Neural progenitor cell (in vitro differentiated cells): ENCODE data around the gene BHLHA9. TPM values are rescaled to one million over a fixed set of nuclear protein-coding genes. Genes with fewer than 3 reads are reported as not detected.
A peak's percentile ranks its signal among the peaks of the same experiment; 100 is the strongest.

Experiments
- DNase-seq: peaks from one replicate; pipeline ENCODE4 v3.0.0-alpha.2; 2016; ENCODE audit warnings: low spot score
- H2AFZ ChIP-seq: fragments of 200-600 bp; sonication (generic); replicated peaks from 2 replicates; pipeline ENCODE4 v1.6.1; 2016; ENCODE audit warnings: antibody characterized with exemption
- H3F3A ChIP-seq: fragments of 200-600 bp; sonication (generic); 2 replicates; pipeline ENCODE4 v1.6.1; 2016; ENCODE audit warnings: antibody characterized with exemption, low read depth
- H3K27ac ChIP-seq: fragments of 200-600 bp; sonication (generic); 2 replicates; pipeline ENCODE4 v1.5.1; 2016; ENCODE audit warnings: mild to moderate bottlenecking
- H3K27me3 ChIP-seq: fragments of 200-600 bp; sonication (generic); 2 replicates; pipeline ENCODE4 v1.6.1; 2016; ENCODE audit warnings: mild to moderate bottlenecking, moderate library complexity
- H3K36me3 ChIP-seq: fragments of 200-600 bp; sonication (generic); 2 replicates; pipeline ENCODE4 v1.5.1; 2016
- H3K4me1 ChIP-seq: fragments of 200-600 bp; sonication (generic); 2 replicates; pipeline ENCODE4 v1.6.1; 2016; ENCODE audit warnings: mixed run types
- H3K4me2 ChIP-seq: fragments of 200-600 bp; sonication (generic); 2 replicates; pipeline ENCODE4 v1.6.1; 2016
- H3K4me3 ChIP-seq: fragments of 200-600 bp; sonication (generic); 2 replicates; pipeline ENCODE4 v1.5.1; 2016
- H3K79me2 ChIP-seq: fragments of 200-600 bp; sonication (generic); 2 replicates; pipeline ENCODE4 v1.6.1; 2016; ENCODE audit warnings: low read depth
- H3K9ac ChIP-seq: fragments of 200-600 bp; sonication (generic); 2 replicates; pipeline ENCODE4 v1.6.1; 2016
- H3K9me3 ChIP-seq: fragments of 200-600 bp; sonication (generic); 2 replicates; pipeline ENCODE4 v1.5.1; 2016; ENCODE audit warnings: low read depth
- H4K20me1 ChIP-seq: fragments of 200-600 bp; sonication (generic); 2 replicates; pipeline ENCODE4 v1.6.1; 2016; ENCODE audit warnings: low read depth
- H3K27ac Mint-ChIP-seq: 3 replicates; pipeline ENCODE4 v1.8.0; 2021; ENCODE audit warnings: mixed read lengths
- H3K27me3 Mint-ChIP-seq: 2 replicates; pipeline ENCODE4 v1.8.0; 2022; ENCODE audit warnings: low read depth, mild to moderate bottlenecking, inconsistent platforms, moderate library complexity, mixed read lengths; ENCODE audit not compliant: insufficient read depth
- H3K36me3 Mint-ChIP-seq: 3 replicates; pipeline ENCODE4 v1.8.0; 2021; ENCODE audit warnings: mixed read lengths
- H3K4me1 Mint-ChIP-seq: 3 replicates; pipeline ENCODE4 v1.8.0; 2021; ENCODE audit warnings: mixed read lengths
- H3K4me3 Mint-ChIP-seq: 3 replicates; pipeline ENCODE4 v1.8.0; 2021; ENCODE audit warnings: mild to moderate bottlenecking, moderate library complexity, mixed read lengths
- H3K9me3 Mint-ChIP-seq: 3 replicates; pipeline ENCODE4 v1.8.0; 2020; ENCODE audit warnings: mixed read lengths
- EZH2 ChIP-seq: fragments of 200-600 bp; sonication (generic); IDR thresholded peaks from 2 replicates; pipeline ENCODE4 v1.6.1; 2017; ENCODE audit warnings: antibody characterized with exemption, mild to moderate bottlenecking, moderate library complexity
- EZH2phosphoT487 ChIP-seq: fragments of 200-600 bp; sonication (generic); IDR thresholded peaks from 2 replicates; pipeline ENCODE4 v1.6.1; 2017; ENCODE audit warnings: antibody characterized with exemption
- total RNA-seq: library from RNA; depleted of rRNA; stranded (reverse); fragments of >200 nt; gene quantifications from 2 replicates; pipeline ENCODE4 v1.2.3, GENCODE V29; 2015; ENCODE audit warnings: low replicate concordance
- TF ChIP-seq, protein P1 (sequence below): fragments of 200-600 bp; sonication (generic); IDR thresholded peaks from 2 replicates; pipeline ENCODE4 v1.5.1; 2017; ENCODE audit warnings: antibody characterized with exemption, mild to moderate bottlenecking

The BHLHA9 gene
- total RNA-seq, 1 donor from 2014 or later: not detected

DNA sequence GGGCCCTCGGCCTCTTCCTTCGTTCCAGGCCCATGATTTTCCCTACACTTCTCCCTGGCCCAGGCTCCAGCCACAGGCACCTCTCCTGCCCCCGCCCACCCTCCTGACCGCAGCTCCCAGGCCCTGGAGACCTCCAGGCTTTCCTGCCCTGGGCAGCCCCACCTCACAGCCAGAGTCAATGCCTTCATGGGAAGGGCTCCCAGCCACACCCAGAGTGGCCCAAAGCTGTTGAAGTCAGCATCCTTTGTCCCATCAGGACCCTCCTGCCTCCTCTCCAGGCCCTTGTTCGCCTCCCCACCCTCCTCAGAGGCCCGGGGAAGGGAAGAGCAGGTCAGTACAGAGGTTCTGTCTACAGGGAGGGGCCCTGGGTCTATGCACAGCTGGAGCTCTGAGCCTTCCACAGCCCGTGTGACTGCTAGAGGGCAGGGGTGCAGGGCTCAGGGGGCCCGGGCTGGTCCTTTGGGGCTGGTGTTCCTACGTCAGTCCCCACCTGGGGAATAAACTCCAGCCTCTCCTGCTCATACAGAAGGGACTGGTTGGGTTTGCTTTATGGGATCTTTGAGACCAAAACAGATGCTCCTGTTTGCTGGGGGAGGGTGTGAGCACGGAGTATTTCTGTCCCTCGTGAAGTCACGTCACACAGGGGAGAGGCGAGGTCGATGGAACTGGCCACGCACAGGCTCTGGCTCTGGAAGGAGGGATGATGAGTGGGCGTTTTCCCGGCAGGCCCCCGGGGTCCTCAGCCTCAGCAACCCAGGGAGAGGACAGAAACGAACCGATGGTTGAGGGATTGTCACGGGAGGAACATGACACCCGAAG is 29.5 kb downstream of the BHLHA9 start:
- no peaks in the 10 kb centered on the region for H3K36me3 Mint-ChIP-seq
- H3K4me1 Mint-ChIP-seq: peaks cover 31% of the 10 kb centered on the region
- H3K9me3 ChIP-seq: no peaks in the 10 kb centered on the region
- no peaks in the 10 kb centered on the region for H3K36me3 ChIP-seq
- no peaks in the 10 kb centered on the region for H3K9me3 Mint-ChIP-seq
- no peak overlapping the region for H3K27ac ChIP-seq
- no peak overlapping the region for H2AFZ ChIP-seq
- H3K9ac ChIP-seq: no peak overlapping the region
- peaks cover 7% of the 10 kb centered on the region for H3F3A ChIP-seq
- peaks cover 16% of the 10 kb centered on the region for H3K4me1 ChIP-seq
- DNase-seq: no peak
- H4K20me1 ChIP-seq: no peaks in the 10 kb centered on the region
- peak overlapping the region; percentile 38 for H3K27ac Mint-ChIP-seq
- no peak overlapping the region for H3K4me2 ChIP-seq
- H3K27me3 Mint-ChIP-seq: peaks cover 16% of the 10 kb centered on the region
- peaks cover 16% of the 10 kb centered on the region for H3K27me3 ChIP-seq
- H3K79me2 ChIP-seq: no peaks in the 10 kb centered on the region
- H3K4me3 ChIP-seq: no peak overlapping the region
- TF ChIP-seq EZH2: no peak
- TF ChIP-seq, protein P1, sequence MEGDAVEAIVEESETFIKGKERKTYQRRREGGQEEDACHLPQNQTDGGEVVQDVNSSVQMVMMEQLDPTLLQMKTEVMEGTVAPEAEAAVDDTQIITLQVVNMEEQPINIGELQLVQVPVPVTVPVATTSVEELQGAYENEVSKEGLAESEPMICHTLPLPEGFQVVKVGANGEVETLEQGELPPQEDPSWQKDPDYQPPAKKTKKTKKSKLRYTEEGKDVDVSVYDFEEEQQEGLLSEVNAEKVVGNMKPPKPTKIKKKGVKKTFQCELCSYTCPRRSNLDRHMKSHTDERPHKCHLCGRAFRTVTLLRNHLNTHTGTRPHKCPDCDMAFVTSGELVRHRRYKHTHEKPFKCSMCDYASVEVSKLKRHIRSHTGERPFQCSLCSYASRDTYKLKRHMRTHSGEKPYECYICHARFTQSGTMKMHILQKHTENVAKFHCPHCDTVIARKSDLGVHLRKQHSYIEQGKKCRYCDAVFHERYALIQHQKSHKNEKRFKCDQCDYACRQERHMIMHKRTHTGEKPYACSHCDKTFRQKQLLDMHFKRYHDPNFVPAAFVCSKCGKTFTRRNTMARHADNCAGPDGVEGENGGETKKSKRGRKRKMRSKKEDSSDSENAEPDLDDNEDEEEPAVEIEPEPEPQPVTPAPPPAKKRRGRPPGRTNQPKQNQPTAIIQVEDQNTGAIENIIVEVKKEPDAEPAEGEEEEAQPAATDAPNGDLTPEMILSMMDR: no peak
- TF ChIP-seq EZH2phosphoT487: no peak
- peak overlapping the region; percentile 38 for H3K4me3 Mint-ChIP-seq

DNA sequence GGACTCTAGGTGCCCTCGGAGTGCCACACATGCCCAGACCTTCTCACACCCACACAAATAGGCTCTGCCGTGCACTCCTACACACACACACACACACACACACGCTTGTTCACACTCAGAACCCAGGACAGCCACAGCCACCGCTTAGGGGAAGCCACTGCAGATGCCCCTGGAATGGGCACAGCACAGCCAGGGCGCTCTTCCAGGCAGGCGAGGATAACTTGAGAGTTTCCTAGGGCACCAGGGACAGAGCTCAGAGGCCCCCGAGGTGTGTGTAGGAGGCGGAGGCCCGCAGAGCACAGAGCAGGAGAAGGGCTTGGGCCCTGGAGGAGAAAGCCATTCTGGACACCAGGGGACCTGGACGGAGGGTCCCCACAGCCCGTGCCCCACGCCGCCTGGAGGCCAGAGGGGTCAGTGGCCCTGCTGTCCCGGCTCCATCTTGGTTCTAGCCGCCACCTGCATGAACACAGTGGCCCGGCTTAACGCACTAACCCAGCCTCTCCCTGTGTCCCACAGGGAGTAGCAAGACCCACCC is 30.2 kb downstream of the BHLHA9 start:
- Mint-ChIP-seq H3K4me1 (peaks cover 36% of the 10 kb centered on the region), H3K4me3 (peak overlapping the region; percentile 47), H3K36me3 (no peaks in the 10 kb centered on the region), H3K27ac (peak overlapping the region; percentile 38), H3K27me3 (peaks cover 16% of the 10 kb centered on the region), H3K9me3 (no peaks in the 10 kb centered on the region)
- Histone ChIP-seq H3K27me3 (peaks cover 16% of the 10 kb centered on the region), H2AFZ (no peak overlapping the region), H3K79me2 (no peaks in the 10 kb centered on the region), H4K20me1 (no peaks in the 10 kb centered on the region), H3K9me3 (no peaks in the 10 kb centered on the region), H3K4me3 (no peak overlapping the region), H3K36me3 (no peaks in the 10 kb centered on the region), H3K4me1 (peaks cover 16% of the 10 kb centered on the region), H3F3A (peaks cover 7% of the 10 kb centered on the region), H3K4me2 (no peak overlapping the region), H3K27ac (no peak overlapping the region), H3K9ac (no peak overlapping the region)
- TF ChIP-seq, protein P1: no peak
- TF ChIP-seq EZH2 (no peak), EZH2phosphoT487 (no peak)
- DNase-seq: no peak

DNA sequence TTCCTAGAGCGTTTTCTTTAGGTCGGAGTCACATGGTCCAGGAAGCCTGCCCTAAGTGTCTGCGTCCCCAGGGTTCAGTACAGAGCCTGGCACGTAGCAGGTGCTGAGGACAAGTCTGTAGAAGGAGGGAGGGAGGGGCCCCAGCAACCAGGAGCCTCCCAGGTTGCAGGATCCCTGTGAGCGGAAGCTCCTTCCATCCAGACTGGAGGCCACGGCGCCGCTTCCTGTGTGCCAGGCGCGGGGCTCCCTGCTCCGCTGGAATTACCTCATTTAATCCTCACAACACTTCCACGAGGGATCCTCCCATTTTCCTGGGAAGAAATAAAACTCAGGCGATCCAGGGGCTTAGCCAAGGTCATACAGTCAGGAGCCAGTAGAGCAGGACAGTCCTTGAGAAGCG is 31.3 kb downstream of the BHLHA9 start:
- Mint-ChIP-seq H3K4me1 (peaks cover 42% of the 10 kb centered on the region), H3K9me3 (peaks cover 2% of the 10 kb centered on the region), H3K27me3 (peaks cover 16% of the 10 kb centered on the region), H3K27ac (no peak overlapping the region), H3K36me3 (no peaks in the 10 kb centered on the region), H3K4me3 (no peak overlapping the region)
- H4K20me1 ChIP-seq: no peaks in the 10 kb centered on the region
- H3K9ac ChIP-seq: no peak overlapping the region
- TF ChIP-seq EZH2 (no peak), EZH2phosphoT487 (no peak)
- TF ChIP-seq, protein P1: no peak
- no peaks in the 10 kb centered on the region for H3K9me3 ChIP-seq
- no peak overlapping the region for H3K4me3 ChIP-seq
- DNase-seq: no peak
- no peak overlapping the region for H3K27ac ChIP-seq
- peaks cover 16% of the 10 kb centered on the region for H3K27me3 ChIP-seq
- no peaks in the 10 kb centered on the region for H3K36me3 ChIP-seq
- H3F3A ChIP-seq: peaks cover 7% of the 10 kb centered on the region
- peaks cover 16% of the 10 kb centered on the region for H3K4me1 ChIP-seq
- no peak overlapping the region for H3K4me2 ChIP-seq
- no peaks in the 10 kb centered on the region for H3K79me2 ChIP-seq
- H2AFZ ChIP-seq: no peak overlapping the region
